ENCODE data around the gene CORO1C. TPM values are rescaled to one million over a fixed set of nuclear protein-coding genes. Genes with fewer than 3 reads are reported as not detected.
"Not testable (repeated sequence)": the region's sequence is repeated elsewhere in the genome, so short reads cannot be mapped to it uniquely, and the experiment has no call there.

CORO1C gene
- total RNA-seq, 1 experiment from 2014 or later = 208 TPM

DNA sequence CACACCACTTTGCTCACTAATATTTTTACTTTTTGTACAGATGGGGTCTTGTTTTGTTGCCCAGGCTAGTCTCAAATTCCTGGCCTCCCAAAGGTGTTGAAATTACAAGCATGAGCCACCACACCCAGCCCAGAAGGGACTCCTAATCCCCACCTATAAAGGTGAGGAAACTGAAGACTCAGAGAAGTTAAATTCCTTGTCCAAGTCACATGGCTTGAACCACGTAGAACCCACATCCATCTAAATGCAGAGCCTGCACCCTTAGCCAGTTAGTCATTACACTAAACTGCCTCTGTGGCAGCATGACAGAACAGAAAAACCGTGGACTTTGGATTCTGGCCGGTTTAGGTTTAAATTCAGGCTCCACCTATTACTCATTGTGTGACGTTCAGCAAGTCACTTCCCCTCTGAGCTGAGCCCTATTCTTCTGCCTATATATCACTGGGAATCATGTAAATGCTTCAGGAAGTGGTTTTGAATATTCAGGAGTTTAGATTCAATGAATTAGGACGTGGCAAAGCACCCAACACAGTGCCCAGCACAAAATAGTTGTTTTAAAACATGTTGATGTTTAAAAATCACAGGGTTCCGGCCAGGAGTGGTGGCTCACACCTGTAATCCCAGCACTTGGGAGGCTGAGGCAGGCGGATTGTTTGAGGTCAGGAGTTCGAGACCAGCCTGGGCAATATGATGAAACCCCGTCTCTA is 3.0 kb upstream of the CORO1C start:
- ChIA-PET CTCF (interaction anchor here (1.0 kb wide), 1 partner anchor 70 kb away, joined by 3 read pairs; no protein-coding TSS in a partner anchor), POLR2A (ENCODE audit: low non-redundant PET) (no interaction called here)
- H3K4me1 ChIP-seq (ENCODE audit: insufficient read depth, low read length, poor library complexity, severe bottlenecking) = peaks cover 22% of the 10 kb centered on the region
- intact Hi-C loops (cut with micrococcal nuclease; ENCODE audit: unreplicated experiment) = loop anchor here (10.0 kb wide), 1 partner anchor 170 kb away; the partner anchor contains the start of genes ISCU and SART3
- no peaks in the 10 kb centered on the region for H3K9me3 ChIP-seq (ENCODE audit: low read depth, low read length, poor library complexity, severe bottlenecking)
- no peak overlapping the region for H3K4me3 ChIP-seq (ENCODE audit: low read depth, low read length, poor library complexity, severe bottlenecking)
- BruUV-seq (replicated peaks) = no TSS peak
- no peaks in the 10 kb centered on the region for H3K36me3 ChIP-seq (ENCODE audit: insufficient read depth, low read length, poor library complexity, severe bottlenecking)
- TF ChIP-seq EZH2 (IDR thresholded peaks at IDR 0.05; ENCODE audit: borderline replicate concordance, low read depth, low read length, poor library complexity, severe bottlenecking) = no peak
- no peak for TF ChIP-seq CTCF (conservative IDR thresholded peaks at IDR 0.05; ENCODE audit: low read depth, low read length)
- peak; percentile 91 for DNase-seq (ENCODE audit: low spot score)
- H3K27me3 ChIP-seq (replicated peaks; ENCODE audit: insufficient read depth, low read depth, low read length, poor library complexity) = no peaks in the 10 kb centered on the region
- peak overlapping the region; percentile 88 for H3K27ac ChIP-seq (ENCODE audit: low read depth, low read length, poor library complexity, severe bottlenecking)

DNA sequence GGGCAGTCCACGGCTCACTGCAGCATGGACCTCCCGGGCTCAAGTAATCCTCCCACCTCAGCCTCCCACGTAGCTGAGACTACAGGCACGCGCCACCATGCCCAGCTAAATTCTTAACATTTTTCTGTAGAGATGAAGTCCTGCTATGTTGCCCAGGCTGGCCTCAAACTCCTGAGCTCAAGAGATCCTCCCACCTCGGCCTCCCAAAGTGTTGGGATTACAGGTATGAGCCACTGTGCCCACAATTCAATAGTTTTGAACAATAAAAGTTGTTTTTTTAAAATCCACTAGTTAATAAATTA is 1.9 kb upstream of the CORO1C start:
- H3K4me3 ChIP-seq (ENCODE audit: low read depth, low read length, poor library complexity, severe bottlenecking); H3K27me3 ChIP-seq (replicated peaks; ENCODE audit: insufficient read depth, low read depth, low read length, poor library complexity); H3K36me3 ChIP-seq (ENCODE audit: insufficient read depth, low read length, poor library complexity, severe bottlenecking); DNase-seq (ENCODE audit: low spot score); BruUV-seq (replicated peaks); H3K9me3 ChIP-seq (ENCODE audit: low read depth, low read length, poor library complexity, severe bottlenecking); CTCF ChIA-PET; H3K27ac ChIP-seq (ENCODE audit: low read depth, low read length, poor library complexity, severe bottlenecking): not testable (repeated sequence)
- intact Hi-C loops (cut with micrococcal nuclease; ENCODE audit: unreplicated experiment) = loop anchor here (10.0 kb wide), 1 partner anchor 168 kb away; the partner anchor contains the start of genes ISCU and SART3
- POLR2A ChIA-PET (ENCODE audit: low non-redundant PET) = interaction anchor here (0.7 kb wide), 1 partner anchor 19 kb away, joined by 5 read pairs; no protein-coding TSS in a partner anchor
- H3K4me1 ChIP-seq (ENCODE audit: insufficient read depth, low read length, poor library complexity, severe bottlenecking) = peaks cover 30% of the 10 kb centered on the region

DNA sequence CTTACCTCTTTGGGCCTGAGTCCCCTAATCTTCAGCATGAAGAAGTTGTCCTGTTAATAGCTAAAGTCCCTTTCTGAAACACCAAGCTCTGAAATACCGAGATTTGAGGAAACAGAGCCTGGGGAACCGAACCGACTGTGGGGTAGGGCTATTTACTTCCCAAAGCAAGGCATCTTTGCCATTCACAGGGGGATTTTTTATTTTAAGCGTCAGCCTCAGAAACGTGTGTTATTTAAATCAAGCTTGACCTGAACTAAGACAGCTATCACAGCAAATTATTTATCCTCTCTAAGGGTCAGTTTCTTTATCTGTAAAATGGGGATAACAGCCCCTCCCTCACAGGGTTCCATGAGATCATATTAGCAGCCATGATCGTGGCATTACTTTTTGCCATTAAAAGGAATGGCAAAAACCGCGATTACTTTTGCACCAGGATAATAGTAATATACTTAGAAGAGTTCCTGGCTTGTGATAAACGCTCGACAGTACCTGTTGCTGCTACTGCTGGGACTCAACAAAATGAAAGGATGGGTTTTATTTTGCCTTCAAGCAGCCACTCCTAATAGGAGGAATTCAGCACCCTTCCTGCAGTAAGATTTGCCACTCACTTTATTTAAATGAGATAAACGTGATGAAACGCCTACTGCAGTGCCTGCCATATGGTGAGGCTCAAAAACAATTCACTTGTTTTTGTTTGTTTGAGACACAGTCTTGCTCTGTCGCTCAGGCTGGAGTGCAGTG is 1.3 kb upstream of the CORO1C start:
- intact Hi-C loops (cut with micrococcal nuclease; ENCODE audit: unreplicated experiment) = loop anchor here (10.0 kb wide), 1 partner anchor 168 kb away; the partner anchor contains the start of genes ISCU and SART3
- ChIA-PET CTCF (no interaction called here), POLR2A (ENCODE audit: low non-redundant PET) (no interaction called here)
- BruUV-seq (replicated peaks) = TSS peak; percentile 73
- no peaks in the 10 kb centered on the region for H3K27me3 ChIP-seq (replicated peaks; ENCODE audit: insufficient read depth, low read depth, low read length, poor library complexity)
- DNase-seq (ENCODE audit: low spot score) = no peak
- no peaks in the 10 kb centered on the region for H3K9me3 ChIP-seq (ENCODE audit: low read depth, low read length, poor library complexity, severe bottlenecking)
- no peak for TF ChIP-seq CTCF (conservative IDR thresholded peaks at IDR 0.05; ENCODE audit: low read depth, low read length)
- TF ChIP-seq EZH2 (IDR thresholded peaks at IDR 0.05; ENCODE audit: borderline replicate concordance, low read depth, low read length, poor library complexity, severe bottlenecking) = no peak
- H3K36me3 ChIP-seq (ENCODE audit: insufficient read depth, low read length, poor library complexity, severe bottlenecking) = no peaks in the 10 kb centered on the region
- peaks cover 30% of the 10 kb centered on the region for H3K4me1 ChIP-seq (ENCODE audit: insufficient read depth, low read length, poor library complexity, severe bottlenecking)
- peak overlapping the region; percentile 92 for H3K27ac ChIP-seq (ENCODE audit: low read depth, low read length, poor library complexity, severe bottlenecking)
- H3K4me3 ChIP-seq (ENCODE audit: low read depth, low read length, poor library complexity, severe bottlenecking) = no peak overlapping the region
